Endothelial cell of umbilical vein (primary cell): ENCODE results near the gene ACSBG1. TPM values are rescaled to one million over a fixed set of nuclear protein-coding genes. Genes with fewer than 3 reads are reported as not detected.

Source experiments
- BruUV-seq: library from RNA; stranded (reverse); fragments of 400-500 nt; replicated peaks from 2 replicates; lab custom pipeline; 2021; lab: Mats Ljungman, UMichigan
- CTCF ChIA-PET: fragments of 300-600, 350-600 bp; sonication (Branson Sonifier 250); formaldehyde crosslinking; loops from one replicate; lab custom pipeline; 2021; ENCODE audit warnings: antibody characterized with exemption, inconsistent platforms; lab: Charles Lee
- POLR2A ChIA-PET: fragments of 300-600, 350-600 bp; sonication (Branson Sonifier 250); formaldehyde crosslinking; loops from one replicate; lab custom pipeline; 2021; ENCODE audit warnings: antibody characterized with exemption, inconsistent platforms; lab: Charles Lee
- DNase-seq: peaks from one replicate; pipeline ENCODE4 v3.0.0-alpha.2; 2011; ENCODE audit warnings: low read depth, low spot score
- FAIRE-seq: peaks from 2 replicates; lab custom pipeline; 2011; peaks lifted over from hg19 to GRCh38; lab: Jason Lieb, UNC
- H2AFZ ChIP-seq: 2 replicates; pipeline ENCODE4 v1.6.0; 2012; ENCODE audit warnings: low read depth, low read length, control low read depth, inconsistent platforms
- H3K27ac ChIP-seq: 2 replicates; pipeline ENCODE4 v1.5.1; 2011; ENCODE audit warnings: low read depth, mild to moderate bottlenecking, control low read depth, low read length, moderate library complexity; ENCODE audit not compliant: insufficient read depth
- H3K27me3 ChIP-seq, 2 experiments: 2 replicates each; pipeline versions ENCODE4 v1.6.0 to v1.6.1; 2011; ENCODE audit warnings: low read length in 2 of 2, mixed read lengths in 1 of 2; ENCODE audit not compliant: control insufficient read depth in 2 of 2, insufficient read depth in 2 of 2
- H3K36me3 ChIP-seq, 2 experiments: 2 replicates in 1 of 2; 3 replicates in 1 of 2; pipeline ENCODE4 v1.5.1; 2011; ENCODE audit warnings: low read length in 2 of 2, mild to moderate bottlenecking in 1 of 2, moderate library complexity in 1 of 2; ENCODE audit not compliant: control insufficient read depth in 2 of 2, insufficient read depth in 2 of 2; ENCODE audit errors: extremely low read depth in 1 of 2
- H3K4me1 ChIP-seq: 3 replicates; pipeline ENCODE4 v1.5.1; 2011; ENCODE audit warnings: mild to moderate bottlenecking, low read length; ENCODE audit not compliant: control insufficient read depth, insufficient read depth; ENCODE audit errors: extremely low read depth
- H3K4me2 ChIP-seq: 2 replicates; pipeline ENCODE4 v1.6.1; 2011; ENCODE audit warnings: low read length, control low read depth, mixed read lengths; ENCODE audit not compliant: insufficient read depth
- H3K4me3 ChIP-seq, 3 experiments: fragments of 200-600 bp in 1 of 3; sonication (generic), shearing (Covaris generic) in 1 of 3; replicated peaks in 1 of 3; 2 replicates each; pipeline ENCODE4 v1.5.1; 2011 to 2016; ENCODE audit warnings: control low read depth in 3 of 3, low read length in 3 of 3, mild to moderate bottlenecking in 2 of 3, inconsistent platforms in 1 of 3, low read depth in 1 of 3, moderate library complexity in 1 of 3; ENCODE audit not compliant: insufficient read depth in 1 of 3
- H3K79me2 ChIP-seq: 2 replicates; pipeline ENCODE4 v1.6.0; 2012; ENCODE audit warnings: low read length, inconsistent platforms; ENCODE audit not compliant: control insufficient read depth, insufficient read depth
- H3K9ac ChIP-seq: replicated peaks from 2 replicates; pipeline ENCODE3; 2011; ENCODE audit warnings: low read length, control low read depth; ENCODE audit not compliant: insufficient read depth; ENCODE audit errors: extremely low read depth
- H3K9me1 ChIP-seq: replicated peaks from 3 replicates; pipeline ENCODE4 v1.6.0; 2011; ENCODE audit warnings: mild to moderate bottlenecking, low read length; ENCODE audit not compliant: control insufficient read depth, insufficient read depth; ENCODE audit errors: extremely low read depth
- H3K9me3 ChIP-seq: replicated peaks from 2 replicates; pipeline ENCODE4 v1.5.1; 2012; ENCODE audit warnings: low read length, inconsistent platforms; ENCODE audit not compliant: control insufficient read depth, insufficient read depth
- H4K20me1 ChIP-seq: replicated peaks from 2 replicates; pipeline ENCODE3; 2011; ENCODE audit warnings: mild to moderate bottlenecking, low read length; ENCODE audit not compliant: control insufficient read depth, insufficient read depth; ENCODE audit errors: extremely low read depth
- CTCF ChIP-seq, 2 donors: IDR thresholded peaks; 1 replicate in 1 of 2; 2 replicates in 1 of 2; pipeline ENCODE4 v1.5.1; 2011; ENCODE audit warnings: low read length in 2 of 2, mild to moderate bottlenecking in 2 of 2, moderate library complexity in 2 of 2, control low read depth in 1 of 2, inconsistent platforms in 1 of 2, low read depth in 1 of 2; ENCODE audit not compliant: insufficient read depth in 1 of 2; ENCODE audit errors: extremely low read depth in 1 of 2
- EZH2 ChIP-seq: IDR thresholded peaks from 2 replicates; pipeline ENCODE4 v1.6.1; 2012; ENCODE audit warnings: borderline replicate concordance, low read depth, mild to moderate bottlenecking, moderate library complexity, low read length, inconsistent platforms; ENCODE audit not compliant: severe bottlenecking
- FOS ChIP-seq: IDR thresholded peaks from 2 replicates; pipeline ENCODE4 v1.6.1; 2011; ENCODE audit warnings: mild to moderate bottlenecking, low read length, moderate library complexity, borderline replicate concordance; ENCODE audit not compliant: insufficient read depth
- GATA2 ChIP-seq: IDR thresholded peaks from 2 replicates; pipeline ENCODE4 v1.7.0; 2011; ENCODE audit warnings: low read depth, mild to moderate bottlenecking, moderate library complexity, mixed read lengths, low read length; ENCODE audit not compliant: insufficient read length, insufficient read depth
- JUN ChIP-seq: IDR thresholded peaks from 2 replicates; pipeline ENCODE4 v1.6.1; 2011; ENCODE audit warnings: borderline replicate concordance, low read depth; ENCODE audit not compliant: insufficient read length, insufficient read depth
- MAX ChIP-seq: IDR thresholded peaks from 2 replicates; pipeline ENCODE4 v1.6.1; 2011; ENCODE audit not compliant: insufficient read depth, insufficient read length
- MYC ChIP-seq: IDR thresholded peaks from one replicate; pipeline ENCODE4 v1.6.1; 2011; ENCODE audit warnings: mild to moderate bottlenecking, low read depth, low read length
- POLR2A ChIP-seq: IDR thresholded peaks from 2 replicates; pipeline ENCODE4 v1.6.1; 2012; ENCODE audit warnings: low read depth, mild to moderate bottlenecking, control low read depth, low read length
- POLR2AphosphoS5 ChIP-seq: IDR thresholded peaks from 2 replicates; pipeline ENCODE4 v1.6.1; 2012; ENCODE audit warnings: low read depth, mild to moderate bottlenecking, control low read depth, low read length, moderate library complexity; ENCODE audit not compliant: insufficient read depth
- dilution Hi-C: fragments of 300-500 bp; cut with MboI; formaldehyde crosslinking; loops from one replicate; pipeline ENCODE4 v1.15.0; 2019; ENCODE audit warnings: low sequenced_read_pairs; ENCODE audit not compliant: extremely low pct_ligation_motif_present
- intact Hi-C: fragments of 100-400 bp; cut with micrococcal nuclease; formaldehyde crosslinking; loops from one replicate; pipeline ENCODE4 v1.10.0; 2022
- polyA plus RNA-seq, 4 experiments: library from polyadenylated mRNA; depleted of rRNA in 3 of 4; stranded (reverse) in 3 of 4; unstranded in 1 of 4; fragments of >200 nt; gene quantifications; 2 replicates each; pipeline versions ENCODE4 v1.2.1 to v1.2.3, GENCODE V29; 2011 to 2012; ENCODE audit warnings: missing spikeins in 1 of 4
- total RNA-seq: library from RNA; stranded (reverse); gene quantifications from 2 replicates; pipeline ENCODE4 v1.2.3, GENCODE V29; 2021

The ACSBG1 gene
- total and polyA plus RNA-seq, 2 donors (not counting 3 experiments of a cell fraction or from before 2014, with no cell fraction given) = not detected

- Histone ChIP-seq H2AFZ (no peak overlapping the region), H3K4me1 (peaks cover 5% of the 10 kb centered on the region), H3K79me2 (no peaks in the 10 kb centered on the region), H3K4me2 (no peak overlapping the region), H3K9me1 (no peaks in the 10 kb centered on the region), H3K9me3 (no peaks in the 10 kb centered on the region), H3K36me3 (no peaks in the 10 kb centered on the region), H3K27me3 (peaks cover 3 to 4% of the 10 kb centered on the region in 2 experiments), H3K9ac (no peak overlapping the region), H4K20me1 (no peaks in the 10 kb centered on the region), H3K4me3 (no peak overlapping the region), H3K27ac (no peak overlapping the region)
- TF ChIP-seq POLR2A = no peak
- no peak for TF ChIP-seq CTCF (IDR thresholded peaks at IDR 0.05; ENCODE audit: extremely low read depth in 1 of 2, insufficient read depth in 1 of 2, low read depth in 1 of 2, low read length in 2 of 2)
- no peak for TF ChIP-seq MYC
- TF ChIP-seq JUN = no peak
- TF ChIP-seq EZH2 = no peak
- TF ChIP-seq FOS = no peak
- no peak for TF ChIP-seq MAX
- no peak for TF ChIP-seq GATA2
- no peak for TF ChIP-seq POLR2AphosphoS5
- ChIA-PET CTCF (no interaction called here), POLR2A (no interaction called here)
- FAIRE-seq (no peak), DNase-seq (no peak)
- no TSS peak for BruUV-seq
- intact Hi-C loops (no loop called here), dilution Hi-C loops (no loop called here)
Measured at GRCh38 chr15:78216276-78217104, 17.9 kb downstream of the ACSBG1 start.
